Pancreas (tissue), 10 donors: ENCODE data around the gene AP4M1. TPM values are rescaled to one million over a fixed set of nuclear protein-coding genes. Genes with fewer than 3 reads are reported as not detected.
A peak's percentile ranks its signal among the peaks of the same experiment; 100 is the strongest.

ENCODE experiments used
- ATAC-seq, 4 donors: fragments of 200-7000 bp; cut with Tn5 transposase; one replicate each; pipeline versions ENCODE4 v1.8.0 to v1.9.1; 2020; ENCODE audit warnings: mild to moderate bottlenecking in 4 of 4, moderate library complexity in 4 of 4
- DNase-seq, 6 donors: peaks; one replicate each; pipeline ENCODE4 v3.0.0-alpha.2; 2020
- FAIRE-seq: peaks from 2 replicates; lab custom pipeline; 2012; peaks lifted over from hg19 to GRCh38; lab: Jason Lieb, UNC
- H3K27ac ChIP-seq, 4 donors: fragments of 200-600 bp; sonication (generic); 1 replicate in 3 of 4; 2 replicates in 1 of 4; pipeline versions ENCODE4 v1.5.0 to v1.8.0; 2020
- H3K27me3 ChIP-seq, 4 donors: fragments of 200-600 bp; one replicate each; pipeline ENCODE4 v1.8.0; 2021
- H3K36me3 ChIP-seq, 3 donors: fragments of 200-600 bp; sonication (generic) in 1 of 3; one replicate each; pipeline versions ENCODE4 v1.5.0 to v1.8.0; 2020 to 2021
- H3K4me1 ChIP-seq, 3 donors: fragments of 200-600 bp; one replicate each; pipeline ENCODE4 v1.8.0; 2021
- H3K4me3 ChIP-seq, 4 donors: fragments of 200-600 bp; sonication (generic) in 2 of 4; one replicate each; pipeline versions ENCODE4 v1.5.0 to v1.8.0; 2020 to 2021
- H3K9me3 ChIP-seq, 4 donors: fragments of 200-600 bp; one replicate each; pipeline ENCODE4 v1.8.0; 2021
- CTCF ChIP-seq, 4 donors: fragments of 200-600 bp; sonication (generic) in 3 of 4; IDR thresholded peaks; one replicate each; pipeline versions ENCODE4 v1.5.0 to v1.8.0; 2021; ENCODE audit warnings: antibody characterized with exemption in 4 of 4
- WGBS, 2 donors: extraction: QIAGEN DNeasy Blood & Tissue Kit; methylation state at CpG; one replicate each; pipeline ENCODE4 v1.1.7; 2013; 5-methylcytosine and 5-hydroxymethylcytosine counted together
- intact Hi-C, 3 donors: fragments of 100-400 bp; cut with DNase I; formaldehyde crosslinking; loops; one replicate each; pipeline versions ENCODE4 v1.11.1 to v1.14.2; 2022
- polyA plus RNA-seq, 2 donors: library from polyadenylated mRNA; stranded (reverse); fragments of 200-250 nt; gene quantifications; one replicate each; pipeline ENCODE4 v1.2.3, GENCODE V29; 2013
- total RNA-seq, 6 donors: library from RNA; stranded (reverse); fragmentation: NEBNext Ultra II Directional in 4 of 6; extraction: Animal tissue kit (Norgen Biotek cat#: 25700) in 4 of 6; gene quantifications; one replicate each; pipeline versions ENCODE4 v1.2.1 to v1.2.4, GENCODE V29; 2021 to 2023
- donor health status: healthy with polysubstance abuse.
- donor health status: DM: no; HTN: no; CAD: no; lungs with moderate emphysema.
- donor health status: DM: no; HTN: no; CAD: no.
- donor health status: control.
- donor health status: control.
- donor health status: Bipolar disorder and iron deficiency.
- donor health status: DM: yes; HTN: yes; CAD: no.
- donor health status: DM: no; HTN: no; CAD: no.
- donor health status: DM: no; HTN: no; CAD: no.
- donor health status: DM: yes; HTN: yes; CAD: no.

The AP4M1 gene
- total and polyA plus RNA-seq, 8 donors: 8.6 to 25.4 (median 12.2) TPM

- ATAC-seq: no peak
- Histone ChIP-seq H3K27ac (no peak overlapping the region), H3K4me3 (peak overlapping the region in 1 of 4 donors; percentile 88), H3K36me3 (peaks cover 4 to 53% (median 35%) of the 10 kb centered on the region in 3 donors), H3K9me3 (no peaks in the 10 kb centered on the region), H3K4me1 (peaks cover 0 to 16% (median 4%) of the 10 kb centered on the region in 3 donors), H3K27me3 (no peaks in the 10 kb centered on the region)
- intact Hi-C loops: no loop called here
- FAIRE-seq: no peak
- TF ChIP-seq CTCF (IDR thresholded peaks at IDR 0.05): no peak
- DNase-seq: no peak
- WGBS, 2 donors: 80 to 86% methylated on average over 10 of the region's 10 CpGs
Observed at GRCh38 chr7:100098913-100099312, 2.5 kb upstream of the AP4M1 start.

GRCh38 chr7:100099452-100099851 is 2.0 kb upstream of the AP4M1 start:
- FAIRE-seq (no peak), DNase-seq (no peak), ATAC-seq (no peak)
- Histone ChIP-seq H3K9me3 (no peaks in the 10 kb centered on the region), H3K4me3 (peak overlapping the region in 3 of 4 donors; percentile 34 to 88 (median 73)), H3K36me3 (peaks cover 4 to 48% (median 31%) of the 10 kb centered on the region in 3 donors), H3K4me1 (peaks cover 0 to 16% (median 4%) of the 10 kb centered on the region in 3 donors), H3K27ac (no peak overlapping the region), H3K27me3 (no peaks in the 10 kb centered on the region)
- 53 to 64% methylated on average over 12 of the region's 12 CpGs for WGBS, 2 donors
- intact Hi-C loops: no loop called here
- no peak for TF ChIP-seq CTCF (IDR thresholded peaks at IDR 0.05)

GRCh38 chr7:100100420-100101015 is 925 bp upstream of the AP4M1 start:
- TF ChIP-seq CTCF (IDR thresholded peaks at IDR 0.05): no peak
- peak; percentile 92 to 97 (median 94) for DNase-seq
- H3K36me3 ChIP-seq: peaks cover 4 to 40% (median 27%) of the 10 kb centered on the region in 3 donors
- H3K27me3 ChIP-seq: no peaks in the 10 kb centered on the region
- H3K4me1 ChIP-seq: peaks cover 0 to 16% (median 4%) of the 10 kb centered on the region in 3 donors
- intact Hi-C loops: no loop called here
- no peaks in the 10 kb centered on the region for H3K9me3 ChIP-seq
- WGBS, 2 donors: 0 to 1% methylated on average over 45 to 61 of the region's 61 CpGs
- peak; percentile 88 to 95 (median 90) for ATAC-seq
- peak overlapping the region; percentile 56 to 91 (median 88) for H3K27ac ChIP-seq
- H3K4me3 ChIP-seq: peak overlapping the region; percentile 34 to 91 (median 80)
- FAIRE-seq: no peak

GRCh38 chr7:100102950-100103840 is 1.8 kb downstream of the AP4M1 start:
- Histone ChIP-seq H3K4me3 (no peak overlapping the region), H3K27me3 (no peaks in the 10 kb centered on the region), H3K9me3 (no peaks in the 10 kb centered on the region), H3K36me3 (peaks cover 0 to 19% (median under 1%) of the 10 kb centered on the region in 3 donors), H3K4me1 (peaks cover 0 to 16% (median 4%) of the 10 kb centered on the region in 3 donors), H3K27ac (no peak overlapping the region)
- FAIRE-seq (no peak), ATAC-seq (no peak), DNase-seq (no peak)
- no peak for TF ChIP-seq CTCF (IDR thresholded peaks at IDR 0.05)
- WGBS, 2 donors: 89 to 92% methylated on average over 17 of the region's 17 CpGs
- intact Hi-C loops: no loop called here
